ENCODE measurements around the gene KLC1. TPM values are rescaled to one million over a fixed set of nuclear protein-coding genes. Genes with fewer than 3 reads are reported as not detected.

The KLC1 gene
- total and polyA plus RNA-seq, 2 of the 8 experiments (the other 6 are each of a cell fraction or from before 2014, with no cell fraction given), result 84.6 to 134 TPM

- H3K27ac ChIP-seq (ENCODE audit: low read depth, low read length), result no peak overlapping the region
- no peak overlapping the region for H4K8ac ChIP-seq (ENCODE audit: extremely low read depth, insufficient read depth, low read length)
- peaks cover 13 to 20% of the 10 kb centered on the region in 2 experiments for H4K20me1 ChIP-seq (replicated peaks in 1 of 2; ENCODE audit: control insufficient read depth in 1 of 2, insufficient read depth in 2 of 2, low read length in 2 of 2)
- ChIA-PET CTCF (ENCODE audit: partially characterized antibody) (interaction anchor here (0.6 to 1.3 kb wide), 3 partner anchors 18 to 267 kb away, joined by 3 to 5 read pairs (median 4); no protein-coding TSS in a partner anchor), POLR2A (ENCODE audit: partially characterized antibody) (interaction anchor here (0.6 to 1.5 kb wide), 4 partner anchors 9 to 118 kb away, joined by 3 read pairs; no protein-coding TSS in a partner anchor)
- no peak for FAIRE-seq
- H2BK12ac ChIP-seq (ENCODE audit: low read depth, low read length), result no peak overlapping the region
- no peaks in the 10 kb centered on the region for H3K9me3 ChIP-seq (ENCODE audit: insufficient read depth in 2 of 2, low read depth in 1 of 2, low read length in 1 of 2)
- no peak overlapping the region for H2BK15ac ChIP-seq (ENCODE audit: low read length)
- H3K18ac ChIP-seq (ENCODE audit: extremely low read depth, low read length), result no peak overlapping the region; the same call in 1 of the 2 replicates
- H2AK5ac ChIP-seq (ENCODE audit: low read depth, low read length), result no peak overlapping the region
- no peak overlapping the region for H2BK20ac ChIP-seq (ENCODE audit: low read length)
- H2BK120ac ChIP-seq (replicated peaks; ENCODE audit: low read depth, low read length), result no peak overlapping the region
- peaks cover 2 to 9% (median 4%) of the 10 kb centered on the region in 4 experiments; a peak in 5 of 7 replicates for H3K4me1 ChIP-seq (replicated peaks in 1 of 4; ENCODE audit: control insufficient read depth in 3 of 4, insufficient read depth in 4 of 4, low read length in 3 of 4)
- H2BK5ac ChIP-seq (ENCODE audit: low read depth, low read length), result no peak overlapping the region
- H3K4me2 ChIP-seq (ENCODE audit: insufficient read depth in 1 of 2, low read depth in 2 of 2, low read length in 2 of 2), result no peak overlapping the region
- no peak overlapping the region for H3K23ac ChIP-seq (ENCODE audit: insufficient read length)
- H3K56ac ChIP-seq (replicated peaks; ENCODE audit: insufficient read length, low read depth, low read length), result no peak overlapping the region
- no peak overlapping the region for H3K9ac ChIP-seq (replicated peaks in 1 of 4; ENCODE audit: extremely low read depth in 1 of 4, low read depth in 3 of 4, low read length in 3 of 4)
- DNase-seq (ENCODE audit: low read depth in 1 of 2, low spot score in 2 of 2), result no peak
- no peak overlapping the region for H3K14ac ChIP-seq (ENCODE audit: insufficient read length)
- H4K91ac ChIP-seq (replicated peaks; ENCODE audit: insufficient read length, low read length), result no peak overlapping the region
- peaks cover 34 to 84% of the 10 kb centered on the region in 2 experiments for H3K79me2 ChIP-seq (ENCODE audit: control insufficient read depth in 1 of 2, insufficient read depth in 2 of 2, low read length in 2 of 2)
- no peak overlapping the region for H4K5ac ChIP-seq (ENCODE audit: insufficient read length, low read depth, low read length)
- H3K4ac ChIP-seq (replicated peaks; ENCODE audit: insufficient read length, low read depth, low read length), result no peak overlapping the region
- no peak overlapping the region for H2AFZ ChIP-seq (ENCODE audit: low read length)
- H3K36me3 ChIP-seq (ENCODE audit: control insufficient read depth in 2 of 4, insufficient read depth in 4 of 4, low read length in 3 of 4), result 0 out of 8 replicates have a peak, but pooled peaks cover 0 to 3% (median 0%) of the 10 kb centered on the region in 4 experiments
- peaks cover 8% of the 10 kb centered on the region for H3K79me1 ChIP-seq (ENCODE audit: low read depth, low read length)
- H3K27me3 ChIP-seq (replicated peaks in 1 of 4; ENCODE audit: control insufficient read depth in 3 of 4, extremely low read depth in 1 of 4, insufficient read depth in 3 of 4, low read length in 3 of 4), result no peaks in the 10 kb centered on the region
- H3K23me2 ChIP-seq (ENCODE audit: low read depth, low read length), result peaks cover 2% of the 10 kb centered on the region; the same call in 1 of the 2 replicates
- 77% methylated on average over 1 of the region's 1 CpG; no CpG with 5 or more reads in 1 of the 2 experiments for WGBS, 2 experiments (ENCODE audit: extremely low coverage in 1 of 2, insufficient coverage in 1 of 2, insufficient read length in 1 of 2, insufficient replicate concordance in 2 of 2, low coverage in 1 of 2, low lambda C conversion rate in 2 of 2, missing lambda C conversion rate in 1 of 2)
- no peak overlapping the region for H3K4me3 ChIP-seq (ENCODE audit: extremely low read depth in 1 of 4, insufficient read depth in 2 of 4, low read depth in 3 of 4, low read length in 4 of 4)
- TF ChIP-seq RAD21 (IDR thresholded peaks at IDR 0.05 in 1 of 2, conservative IDR thresholded peaks at IDR 0.05 in 1 of 2; ENCODE audit: low read depth in 2 of 2, low read length in 2 of 2) (no peak), POLR2AphosphoS5 (IDR thresholded peaks at IDR 0.05; ENCODE audit: low read depth, low read length) (no peak), TAF1 (IDR thresholded peaks at IDR 0.05; ENCODE audit: low read depth, low read length) (no peak), EZH2 (IDR thresholded peaks at IDR 0.05; ENCODE audit: low read depth, low read length, severe bottlenecking) (no peak), CBX8 (IDR thresholded peaks at IDR 0.05; ENCODE audit: borderline replicate concordance, low read depth, low read length) (no peak), YY1 (IDR thresholded peaks at IDR 0.05; ENCODE audit: low read depth, low read length) (no peak), TBP (IDR thresholded peaks at IDR 0.05; ENCODE audit: low read depth, low read length) (no peak), POU5F1 (IDR thresholded peaks at IDR 0.05; ENCODE audit: low read depth, low read length) (no peak), ZNF274 (IDR thresholded peaks at IDR 0.05; ENCODE audit: borderline replicate concordance, extremely low read depth, low read length) (no peak), TAF7 (optimal IDR thresholded peaks at IDR 0.05; ENCODE audit: borderline replicate concordance, low read depth, low read length) (no peak), BACH1 (IDR thresholded peaks at IDR 0.05; ENCODE audit: low read length) (no peak), CHD2 (IDR thresholded peaks at IDR 0.05; ENCODE audit: low read length) (no peak), KDM1A (IDR thresholded peaks at IDR 0.05; ENCODE audit: borderline replicate concordance, low read length) (no peak), BCL11A (IDR thresholded peaks at IDR 0.05; ENCODE audit: low read depth in 2 of 2, low read length in 2 of 2) (no peak), CHD1 (IDR thresholded peaks at IDR 0.05; ENCODE audit: low read depth, low read length) (no peak)
These were observed 4.4 kb downstream of the KLC1 start for GRCh38 chr14:103633391-103633790.
